Stimulated activated CD8-positive, alpha-beta memory T cell treated with anti-CD3 and anti-CD28 coated beads, Interleukin-2, amount 100 ng/mL, for 48 hours (primary cell): Measurements from ENCODE around the gene GRIN2D.
"Not testable (repeated sequence)": the region's sequence is repeated elsewhere in the genome, so short reads cannot be mapped to it uniquely, and the experiment has no call there.

Experiments
- DNase-seq, 2 donors: peaks; one replicate each; pipeline ENCODE4 v3.0.0-alpha.2; 2020; ENCODE audit warnings: low read depth in 2 of 2

Gene GRIN2D

GRCh38 chr19:48371771-48372170, 21.7 kb upstream of the GRIN2D start:
- DNase-seq = not testable (repeated sequence)

- no peak for DNase-seq
Observed at GRCh38 chr19:48372904-48373303, 20.6 kb upstream of the GRIN2D start.

GRCh38 chr19:48373567-48373966, 19.9 kb upstream of the GRIN2D start:
- no peak for DNase-seq

- no peak for DNase-seq
Observed at GRCh38 chr19:48378194-48378570, 15.3 kb upstream of the GRIN2D start.

GRCh38 chr19:48379058-48379457, 14.4 kb upstream of the GRIN2D start:
- DNase-seq = no peak

- DNase-seq = no peak
Observed at GRCh38 chr19:48381178-48381950, 12.1 kb upstream of the GRIN2D start.

GRCh38 chr19:48382286-48382685, 11.2 kb upstream of the GRIN2D start:
- no peak for DNase-seq

GRCh38 chr19:48385461-48386087, 7.9 kb upstream of the GRIN2D start:
- no peak for DNase-seq

- no peak for DNase-seq
Observed at GRCh38 chr19:48386981-48387380, 6.5 kb upstream of the GRIN2D start.

GRCh38 chr19:48390188-48391099, 3.0 kb upstream of the GRIN2D start:
- DNase-seq = peak; percentile 50 to 60

GRCh38 chr19:48391100-48392005, 2.1 kb upstream of the GRIN2D start, which contains the start of gene KDELR1:
Gene KDELR1 (minus strand): TSS chr19:48391551. CDS start chr19:48391358, 193 bp downstream.
- peak; percentile 59 to 65 for DNase-seq

GRCh38 chr19:48392006-48392344, 1.5 kb upstream of the GRIN2D start:
- DNase-seq = not testable (repeated sequence)

- DNase-seq = no peak
Observed at GRCh38 chr19:48392860-48393558, 459 bp upstream of the GRIN2D start.

- no peak for DNase-seq
Observed at GRCh38 chr19:48394331-48395169, 1.1 kb downstream of the GRIN2D start.

- no peak for DNase-seq
Observed at GRCh38 chr19:48395170-48395455, 1.6 kb downstream of the GRIN2D start.

- no peak for DNase-seq
Observed at GRCh38 chr19:48395499-48395898, 2.0 kb downstream of the GRIN2D start.

- DNase-seq = no peak
Observed at GRCh38 chr19:48396016-48396823, 2.8 kb downstream of the GRIN2D start.

- no peak for DNase-seq
Observed at GRCh38 chr19:48396824-48397176, 3.3 kb downstream of the GRIN2D start.
